SK-N-SH treated with all-trans-retinoic acid at 6 μM for 48 hours (cell line): ENCODE data around the gene DNAJC4.

Experiments
- ARNTL ChIP-seq: fragments of 450-650 bp; formaldehyde crosslinking; IDR thresholded peaks from 2 replicates; pipeline ENCODE4 v1.5.0; 2020; ENCODE audit warnings: low read depth, mild to moderate bottlenecking, moderate library complexity, borderline replicate concordance
- ISL1 ChIP-seq: fragments of 250-450 bp; sonication (Bioruptor Pico); IDR thresholded peaks from 2 replicates; pipeline ENCODE4 v2.1.2; 2022; ENCODE audit warnings: mild to moderate bottlenecking, moderate library complexity
- PATZ1 ChIP-seq: fragments of 250-450 bp; sonication (Bioruptor Pico); IDR thresholded peaks from 2 replicates; pipeline ENCODE4 v1.8.0; 2020; ENCODE audit warnings: mild to moderate bottlenecking, moderate library complexity, borderline replicate concordance
- PPARA ChIP-seq: fragments of 250-450 bp; sonication (Bioruptor Pico); IDR thresholded peaks from 2 replicates; pipeline ENCODE4 v1.5.0; 2020; ENCODE audit warnings: mild to moderate bottlenecking, borderline replicate concordance
- RARB ChIP-seq: fragments of 250-450 bp; sonication (Bioruptor Pico); IDR thresholded peaks from 2 replicates; pipeline ENCODE4 v1.8.0; 2021; ENCODE audit warnings: mild to moderate bottlenecking, moderate library complexity
- ZC3H10 ChIP-seq: fragments of 250-450 bp; sonication (Bioruptor Pico); IDR thresholded peaks from 2 replicates; pipeline ENCODE4 v1.5.1; 2021; ENCODE audit warnings: mild to moderate bottlenecking, moderate library complexity
- ZFP30 ChIP-seq: fragments of 450-650 bp; formaldehyde crosslinking; IDR thresholded peaks from 2 replicates; pipeline ENCODE4 v1.5.0; 2022; ENCODE audit warnings: mild to moderate bottlenecking, moderate library complexity
- ZNF565 ChIP-seq: fragments of 450-650 bp; formaldehyde crosslinking; conservative IDR thresholded peaks from 2 replicates; pipeline ENCODE4 v1.5.0; 2020; ENCODE audit warnings: low read depth, mild to moderate bottlenecking, moderate library complexity

GRCh38 chr11:64241491-64242374, 11.4 kb downstream of the DNAJC4 start:
- no peak for TF ChIP-seq PATZ1 (CRISPR knock-in tag)
- no peak for TF ChIP-seq RARB (CRISPR knock-in tag)
- TF ChIP-seq ZC3H10 (CRISPR knock-in tag) = no peak
- TF ChIP-seq PPARA (CRISPR knock-in tag) = no peak
- no peak for TF ChIP-seq ZFP30 (CRISPR knock-in tag)
- TF ChIP-seq ZNF565 (CRISPR knock-in tag) = no peak
- no peak for TF ChIP-seq ISL1 (CRISPR knock-in tag)
- no peak for TF ChIP-seq ARNTL
